Bronchial epithelial cell (primary cell): ENCODE results near the gene PRDM4. TPM values are rescaled to one million over a fixed set of nuclear protein-coding genes. Genes with fewer than 3 reads are reported as not detected.

Experiments used
- DNase-seq: peaks from one replicate; pipeline ENCODE4 v3.0.0-alpha.2; 2010; ENCODE audit warnings: low read depth
- FAIRE-seq: peaks from 2 replicates; lab custom pipeline; 2011; peaks lifted over from hg19 to GRCh38; lab: Jason Lieb, UNC
- H3K27me3 ChIP-seq: 2 replicates; pipeline ENCODE4 v1.5.1; 2011; ENCODE audit warnings: low read length; ENCODE audit not compliant: control insufficient read depth, insufficient read depth
- H3K36me3 ChIP-seq: 2 replicates; pipeline ENCODE4 v1.5.1; 2011; ENCODE audit warnings: low read length; ENCODE audit not compliant: control insufficient read depth, insufficient read depth
- H3K4me3 ChIP-seq: 2 replicates; pipeline ENCODE4 v1.5.1; 2011; ENCODE audit warnings: mild to moderate bottlenecking, low read depth, low read length, control low read depth
- total RNA-seq: library from RNA; depleted of rRNA; stranded (reverse); fragments of >200 nt; gene quantifications from 2 replicates; pipeline ENCODE4 v1.2.1, GENCODE V29; 2014
- TF ChIP-seq, protein P1 (sequence below): IDR thresholded peaks from 2 replicates; pipeline ENCODE4 v1.5.1; 2011; ENCODE audit warnings: mild to moderate bottlenecking, moderate library complexity, low read length, control low read depth, inconsistent platforms; ENCODE audit not compliant: insufficient read depth, severe bottlenecking

PRDM4 gene
- total RNA-seq, 1 donor from 2014 or later: 21.3 TPM

DNA sequence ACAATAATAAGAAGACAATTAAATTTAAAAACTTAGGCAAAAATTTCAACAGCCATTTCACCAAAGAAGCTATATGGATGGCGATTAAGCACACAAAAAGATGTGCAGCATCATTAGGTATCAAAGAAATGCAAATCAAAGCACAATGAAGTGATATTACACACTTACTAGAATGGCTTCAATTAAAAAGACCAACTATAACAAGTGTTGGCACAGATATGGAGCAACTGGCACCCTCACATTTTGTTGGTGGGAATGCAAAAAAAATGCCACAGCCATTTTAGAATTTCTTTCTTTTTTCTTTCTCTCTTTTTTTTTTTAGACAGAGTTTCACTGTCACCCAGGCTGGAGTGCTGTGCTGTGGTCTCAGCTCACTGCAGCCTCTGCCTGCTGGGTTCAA lies 1.9 kb upstream of the PRDM4 start:
- no peaks in the 10 kb centered on the region for H3K36me3 ChIP-seq
- TF ChIP-seq, protein P1, sequence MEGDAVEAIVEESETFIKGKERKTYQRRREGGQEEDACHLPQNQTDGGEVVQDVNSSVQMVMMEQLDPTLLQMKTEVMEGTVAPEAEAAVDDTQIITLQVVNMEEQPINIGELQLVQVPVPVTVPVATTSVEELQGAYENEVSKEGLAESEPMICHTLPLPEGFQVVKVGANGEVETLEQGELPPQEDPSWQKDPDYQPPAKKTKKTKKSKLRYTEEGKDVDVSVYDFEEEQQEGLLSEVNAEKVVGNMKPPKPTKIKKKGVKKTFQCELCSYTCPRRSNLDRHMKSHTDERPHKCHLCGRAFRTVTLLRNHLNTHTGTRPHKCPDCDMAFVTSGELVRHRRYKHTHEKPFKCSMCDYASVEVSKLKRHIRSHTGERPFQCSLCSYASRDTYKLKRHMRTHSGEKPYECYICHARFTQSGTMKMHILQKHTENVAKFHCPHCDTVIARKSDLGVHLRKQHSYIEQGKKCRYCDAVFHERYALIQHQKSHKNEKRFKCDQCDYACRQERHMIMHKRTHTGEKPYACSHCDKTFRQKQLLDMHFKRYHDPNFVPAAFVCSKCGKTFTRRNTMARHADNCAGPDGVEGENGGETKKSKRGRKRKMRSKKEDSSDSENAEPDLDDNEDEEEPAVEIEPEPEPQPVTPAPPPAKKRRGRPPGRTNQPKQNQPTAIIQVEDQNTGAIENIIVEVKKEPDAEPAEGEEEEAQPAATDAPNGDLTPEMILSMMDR: no peak
- no peak for FAIRE-seq
- no peaks in the 10 kb centered on the region for H3K27me3 ChIP-seq
- DNase-seq: no peak
- H3K4me3 ChIP-seq: no peak overlapping the region

DNA sequence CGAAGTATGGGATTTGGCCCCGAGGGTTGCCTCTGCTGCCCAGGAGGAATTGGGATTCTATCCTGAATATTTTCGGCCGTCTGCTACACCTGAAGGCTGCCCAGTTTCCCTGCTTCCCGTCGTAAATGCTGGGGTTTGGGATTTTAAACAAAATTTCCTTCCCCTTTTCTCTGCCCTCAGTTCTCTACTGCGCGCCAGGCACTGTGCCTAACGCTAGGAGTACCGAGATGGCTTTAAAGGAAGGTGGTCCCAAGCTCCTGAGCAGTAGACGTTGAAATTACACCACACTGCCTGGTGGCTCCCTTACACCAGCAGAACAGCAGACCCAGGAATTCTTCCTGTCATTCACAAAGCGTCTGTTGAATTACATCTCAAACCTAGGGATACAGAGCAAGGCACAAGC lies 566 bp upstream of the PRDM4 start:
- TF ChIP-seq, protein P1: no peak
- no peak for DNase-seq
- Histone ChIP-seq H3K36me3 (peaks cover 5% of the 10 kb centered on the region), H3K27me3 (no peaks in the 10 kb centered on the region), H3K4me3 (peak overlapping the region; percentile 38)
- no peak for FAIRE-seq

DNA sequence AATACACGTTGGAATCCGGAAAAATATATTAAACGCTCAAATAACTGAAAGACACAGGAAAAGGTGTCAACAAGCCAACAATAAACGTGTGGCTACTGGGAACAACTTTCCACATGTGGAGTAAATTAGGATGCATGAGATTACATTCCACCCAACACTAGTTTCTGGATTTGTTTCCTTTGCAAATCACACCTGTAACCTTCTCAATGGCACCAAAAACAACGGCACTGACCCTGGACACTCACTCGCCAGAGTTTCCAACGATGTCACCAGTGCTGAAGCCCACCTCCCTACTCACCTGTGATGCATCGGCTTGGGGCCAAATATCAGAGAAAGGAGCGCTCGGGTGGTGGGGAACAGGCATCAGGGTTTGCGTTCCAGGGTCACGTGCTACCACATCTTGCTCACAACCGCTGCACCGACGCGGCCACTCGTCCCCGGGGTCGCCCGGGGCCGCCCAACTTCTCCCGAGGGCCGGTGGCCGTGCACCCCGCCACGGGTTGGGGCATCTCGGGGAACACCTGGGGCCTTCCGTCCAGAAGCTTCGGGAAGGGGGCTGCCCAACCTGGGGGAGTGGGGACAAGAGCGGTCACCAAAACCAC lies 629 bp downstream of the PRDM4 start:
- TF ChIP-seq, protein P1: no peak
- FAIRE-seq (no peak), DNase-seq (peak; percentile 8)
- Histone ChIP-seq H3K27me3 (no peaks in the 10 kb centered on the region), H3K36me3 (peaks cover 7% of the 10 kb centered on the region), H3K4me3 (peak overlapping the region; percentile 57)

DNA sequence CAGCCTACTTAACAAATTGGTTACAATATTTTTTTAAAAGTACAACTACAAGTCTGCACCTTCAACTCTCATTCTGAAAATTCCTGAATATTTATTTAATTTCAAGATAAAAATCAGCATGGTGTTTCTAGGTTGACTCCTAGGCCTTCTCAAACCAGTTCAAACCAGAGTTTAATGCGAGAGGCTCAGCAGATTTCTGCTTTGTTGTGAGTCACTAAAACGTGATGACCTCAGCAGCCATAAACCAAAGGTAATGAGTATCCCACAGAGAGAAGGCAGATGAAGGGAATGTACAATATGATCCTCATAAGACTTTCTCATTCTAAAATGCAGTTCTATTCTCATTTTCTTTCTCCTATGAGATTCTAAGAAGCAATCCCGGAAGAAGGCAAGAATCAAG lies 1.5 kb downstream of the PRDM4 start:
- DNase-seq: peak; percentile 88

DNA sequence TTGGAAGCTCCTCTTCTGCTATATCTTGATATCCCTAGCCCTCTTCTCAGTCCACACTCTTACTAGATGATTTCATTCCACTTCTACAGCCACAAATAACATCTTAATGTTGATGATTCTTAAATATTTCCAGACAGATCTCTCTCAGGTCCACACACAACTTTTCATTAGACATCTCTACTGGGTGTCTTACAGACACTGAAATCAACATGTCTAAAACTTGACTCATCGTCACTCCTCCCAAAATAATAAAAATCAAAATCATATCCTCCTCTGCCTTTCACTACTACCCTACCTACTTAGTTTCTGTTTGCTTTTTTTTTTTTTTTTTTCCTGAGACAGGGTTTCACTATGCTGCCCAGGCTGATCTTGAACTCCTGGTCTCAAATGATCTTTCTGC lies 11.9 kb downstream of the PRDM4 start:
- TF ChIP-seq, protein P1: no peak
- no peak overlapping the region for H3K4me3 ChIP-seq
- peaks cover 17% of the 10 kb centered on the region for H3K36me3 ChIP-seq
- no peak for FAIRE-seq
- H3K27me3 ChIP-seq: no peaks in the 10 kb centered on the region
- DNase-seq: peak; percentile 71

More for the DNA sequence above, 1.5 kb downstream of the PRDM4 start:
- FAIRE-seq: no peak
- H3K36me3 ChIP-seq: peaks cover 9% of the 10 kb centered on the region
- H3K27me3 ChIP-seq: no peaks in the 10 kb centered on the region
- peak overlapping the region; percentile 57 for H3K4me3 ChIP-seq
- TF ChIP-seq, protein P1: no peak

DNA sequence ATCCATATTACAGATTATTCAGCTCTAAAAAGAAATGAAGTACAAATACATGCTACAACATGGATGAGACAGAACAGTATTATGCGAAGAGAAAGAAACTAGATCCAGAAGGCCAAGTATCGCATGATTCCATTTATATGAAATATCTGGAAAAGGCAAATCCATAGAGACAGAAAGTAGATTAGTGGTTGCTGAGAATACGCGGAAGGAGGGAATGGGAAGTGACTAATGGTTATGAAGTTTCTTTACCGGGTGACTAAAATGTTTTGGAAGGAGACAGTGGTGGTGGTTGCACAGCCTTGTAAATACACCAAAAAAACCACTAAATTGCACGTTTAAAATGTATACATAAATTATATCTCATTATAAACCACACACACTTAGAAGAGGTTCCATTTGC lies 12.5 kb downstream of the PRDM4 start:
- peak; percentile 75 for DNase-seq
- Histone ChIP-seq H3K27me3 (no peaks in the 10 kb centered on the region), H3K36me3 (peaks cover 17% of the 10 kb centered on the region), H3K4me3 (no peak overlapping the region)
- no peak for FAIRE-seq
- TF ChIP-seq, protein P1: no peak
